KOPT-K1 (cell line): ENCODE results near the gene SERPINB12.

Source experiments
- H3K27ac ChIP-seq: fragments of 200-600 bp; sonication (generic); 2 replicates; pipeline ENCODE4 v1.5.1; 2016; ENCODE audit warnings: antibody characterized with exemption, mild to moderate bottlenecking, low read depth, low read length; ENCODE audit not compliant: poor library complexity, severe bottlenecking
- H3K36me3 ChIP-seq: fragments of 200-600 bp; sonication (generic); 2 replicates; pipeline ENCODE4 v1.5.1; 2017; ENCODE audit warnings: antibody characterized with exemption, mild to moderate bottlenecking, low read length, moderate library complexity; ENCODE audit not compliant: insufficient read depth
- H3K9me3 ChIP-seq: fragments of 200-600 bp; sonication (generic); 2 replicates; pipeline ENCODE4 v1.5.1; 2017; ENCODE audit warnings: antibody characterized with exemption, low read length, mild to moderate bottlenecking; ENCODE audit not compliant: insufficient read depth, poor library complexity, severe bottlenecking

Gene SERPINB12

GRCh38 chr18:63567825-63568224 is 25.7 kb downstream of the SERPINB12 start:
- Histone ChIP-seq H3K9me3 (no peaks in the 10 kb centered on the region), H3K27ac (no peak overlapping the region), H3K36me3 (no peaks in the 10 kb centered on the region)

- no peaks in the 10 kb centered on the region for H3K36me3 ChIP-seq
- H3K9me3 ChIP-seq: no peaks in the 10 kb centered on the region
- H3K27ac ChIP-seq: no peak overlapping the region
Observed at GRCh38 chr18:63570721-63571120, 28.6 kb downstream of the SERPINB12 start.

DNA sequence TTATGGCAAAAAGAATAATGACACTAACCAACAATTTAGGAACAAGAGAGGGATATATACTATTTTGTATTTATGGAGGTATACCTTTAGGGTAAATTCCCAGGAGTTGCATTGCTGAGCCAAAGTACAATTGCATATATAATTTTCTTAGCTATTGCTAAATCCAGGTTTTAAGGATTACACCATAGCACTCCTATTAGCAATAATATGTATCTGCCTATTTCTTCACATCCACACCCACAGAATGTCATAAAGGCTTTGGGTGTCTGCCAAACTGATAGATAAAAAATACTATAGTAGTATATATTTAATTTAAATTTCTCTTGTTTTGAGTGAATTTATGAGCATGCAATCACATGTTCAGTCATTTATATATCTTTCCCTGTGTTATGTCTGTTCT is 33.5 kb downstream of the SERPINB12 start:
- Histone ChIP-seq H3K27ac (no peak overlapping the region), H3K9me3 (no peaks in the 10 kb centered on the region), H3K36me3 (no peaks in the 10 kb centered on the region)

- Histone ChIP-seq H3K9me3 (no peaks in the 10 kb centered on the region), H3K36me3 (no peaks in the 10 kb centered on the region)
Observed at GRCh38 chr18:63578357-63578958, 36.3 kb downstream of the SERPINB12 start.

GRCh38 chr18:63579616-63580015 is 37.4 kb downstream of the SERPINB12 start:
- no peak overlapping the region for H3K27ac ChIP-seq
- no peaks in the 10 kb centered on the region for H3K9me3 ChIP-seq
- H3K36me3 ChIP-seq: no peaks in the 10 kb centered on the region

More at GRCh38 chr18:63578357-63578958, 36.3 kb downstream of the SERPINB12 start:
- H3K27ac ChIP-seq: no peak overlapping the region

DNA sequence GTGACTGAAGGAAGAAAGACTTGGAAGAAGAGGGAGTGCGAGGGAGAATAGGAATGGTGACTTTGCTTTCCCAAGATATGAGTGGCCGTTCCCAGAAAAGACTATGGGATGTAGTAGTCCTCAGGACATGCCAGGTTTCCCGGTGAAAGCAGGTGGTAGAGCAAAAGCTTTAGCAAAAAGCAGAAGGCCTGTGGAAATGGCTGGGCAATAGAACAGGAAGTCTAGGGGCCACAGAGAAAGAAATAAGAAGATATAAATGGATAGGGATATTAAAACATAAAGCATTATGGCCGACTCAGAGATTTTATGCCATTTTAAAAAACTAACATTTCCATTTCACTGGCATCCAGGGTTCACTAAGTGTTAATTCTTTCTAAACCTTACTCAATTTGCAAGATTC is 43.8 kb downstream of the SERPINB12 start:
- H3K27ac ChIP-seq: no peak overlapping the region
- H3K36me3 ChIP-seq: no peaks in the 10 kb centered on the region
- no peaks in the 10 kb centered on the region for H3K9me3 ChIP-seq

DNA sequence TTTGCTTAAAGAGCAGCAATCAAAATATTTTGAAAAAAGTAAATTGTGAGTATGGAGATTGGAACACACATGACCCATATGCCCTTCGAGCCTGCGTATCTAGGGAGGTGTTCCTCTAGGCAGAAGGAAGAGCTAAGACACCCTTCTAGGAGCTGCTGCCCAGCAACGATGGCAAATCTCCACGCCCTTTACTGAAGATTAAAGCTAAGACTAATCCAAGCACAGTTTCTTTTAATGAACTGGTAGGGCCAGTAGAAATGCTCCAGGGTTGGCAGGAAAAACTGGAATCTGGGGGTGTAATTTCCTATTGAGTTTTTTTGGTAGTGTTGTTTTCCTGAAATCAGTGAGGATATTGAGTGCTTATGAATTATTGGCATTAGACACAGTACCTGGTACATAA is 44.3 kb downstream of the SERPINB12 start:
- Histone ChIP-seq H3K36me3 (no peaks in the 10 kb centered on the region), H3K27ac (no peak overlapping the region), H3K9me3 (no peaks in the 10 kb centered on the region)

DNA sequence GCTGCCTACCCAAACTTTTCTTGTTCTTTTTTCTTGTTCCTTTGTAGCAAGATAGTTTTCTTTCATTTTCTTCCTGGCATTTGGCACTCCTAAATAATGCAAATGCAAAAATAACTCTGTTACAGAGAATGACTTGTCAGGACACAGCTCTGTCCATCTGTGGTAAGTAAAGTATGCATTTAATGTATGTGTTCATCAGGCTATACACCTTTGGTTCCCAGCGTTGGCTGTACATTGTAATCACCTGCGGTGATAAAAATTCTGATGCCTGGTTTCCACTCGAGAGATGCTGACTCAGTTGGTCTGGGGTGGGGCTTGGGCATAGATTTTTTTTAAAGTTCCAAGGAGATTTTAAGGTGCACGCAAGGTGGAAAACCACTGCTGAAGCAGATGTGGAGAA is 44.8 kb downstream of the SERPINB12 start, which contains the start of gene SERPINB13:
Gene SERPINB13, plus strand, starts transcription at position 378 of the 400 bp plus-strand sequence. CDS start 1,325 bp downstream, outside the sequence.
- H3K27ac ChIP-seq: no peak within 1 kb of the TSS
- H3K9me3 ChIP-seq: no peaks in the 10 kb centered on the region
- H3K36me3 ChIP-seq: no peaks in the 10 kb centered on the region

GRCh38 chr18:63588909-63589308 is 46.7 kb downstream of the SERPINB12 start:
- H3K27ac ChIP-seq: no peak overlapping the region

DNA sequence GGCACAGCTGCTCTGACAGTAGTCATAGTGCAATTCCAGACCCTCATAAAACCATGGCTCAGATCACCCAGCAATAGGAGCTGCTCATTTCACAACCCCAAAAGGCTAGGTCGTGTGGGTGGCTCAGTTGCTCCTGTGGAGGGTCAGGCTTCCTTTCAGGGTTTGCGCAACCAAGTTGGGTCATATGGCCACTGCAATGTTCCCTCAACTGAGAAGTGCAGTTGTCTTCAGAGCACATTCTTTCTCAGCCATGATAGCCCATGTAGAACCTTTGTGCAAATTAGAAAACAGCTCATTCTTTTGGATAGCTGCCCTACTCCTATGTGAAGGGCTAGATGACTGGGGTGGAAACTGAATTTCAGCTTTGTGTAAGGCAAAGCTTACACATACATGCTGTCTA is 48.2 kb downstream of the SERPINB12 start:
- H3K27ac ChIP-seq: no peak overlapping the region
- H3K9me3 ChIP-seq: no peaks in the 10 kb centered on the region
- H3K36me3 ChIP-seq: no peaks in the 10 kb centered on the region

More at GRCh38 chr18:63588909-63589308, 46.7 kb downstream of the SERPINB12 start:
- H3K9me3 ChIP-seq: no peaks in the 10 kb centered on the region
- no peaks in the 10 kb centered on the region for H3K36me3 ChIP-seq

GRCh38 chr18:63590966-63591695 is 49.0 kb downstream of the SERPINB12 start:
- no peak overlapping the region for H3K27ac ChIP-seq
- H3K36me3 ChIP-seq: no peaks in the 10 kb centered on the region
- no peaks in the 10 kb centered on the region for H3K9me3 ChIP-seq

GRCh38 chr18:63591725-63592124 is 49.6 kb downstream of the SERPINB12 start:
- H3K36me3 ChIP-seq: no peaks in the 10 kb centered on the region
- no peak overlapping the region for H3K27ac ChIP-seq
- no peaks in the 10 kb centered on the region for H3K9me3 ChIP-seq

- Histone ChIP-seq H3K36me3 (no peaks in the 10 kb centered on the region), H3K9me3 (no peaks in the 10 kb centered on the region), H3K27ac (no peak overlapping the region)
Observed at GRCh38 chr18:63592471-63592870, 50.3 kb downstream of the SERPINB12 start.

- no peak overlapping the region for H3K27ac ChIP-seq
- no peaks in the 10 kb centered on the region for H3K9me3 ChIP-seq
- H3K36me3 ChIP-seq: no peaks in the 10 kb centered on the region
Observed at GRCh38 chr18:63596964-63597363, 54.8 kb downstream of the SERPINB12 start.

- no peaks in the 10 kb centered on the region for H3K9me3 ChIP-seq
- no peaks in the 10 kb centered on the region for H3K36me3 ChIP-seq
- H3K27ac ChIP-seq: no peak overlapping the region
Observed at GRCh38 chr18:63603355-63603754, 61.2 kb downstream of the SERPINB12 start.

DNA sequence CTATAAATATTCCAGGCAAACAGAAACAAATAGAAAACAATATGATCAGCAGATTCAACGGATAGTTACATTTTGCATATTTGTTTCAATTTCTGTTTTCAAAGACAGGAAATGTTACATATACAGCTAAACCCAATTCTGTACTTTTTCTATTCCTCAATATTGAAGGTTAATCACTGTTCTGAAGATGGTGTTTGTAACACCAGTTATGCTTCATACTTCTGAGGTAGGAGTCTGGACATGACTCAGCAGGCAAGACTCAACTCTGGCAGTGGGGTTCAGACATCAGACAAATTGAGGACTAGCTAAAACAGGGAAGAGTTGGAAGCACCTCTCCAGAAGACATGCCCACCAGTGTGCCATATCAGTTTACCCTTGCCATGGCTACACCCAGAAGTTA is 61.6 kb downstream of the SERPINB12 start:
- Histone ChIP-seq H3K27ac (no peak overlapping the region), H3K36me3 (no peaks in the 10 kb centered on the region), H3K9me3 (no peaks in the 10 kb centered on the region)
